HEK293 (cell line): Measurements from ENCODE around the gene INTS1.
A peak's percentile ranks its signal among the peaks of the same experiment; 100 is the strongest.

Experiments
- CTCF ChIA-PET: fragments of 350-600 bp; formaldehyde crosslinking; extraction: SDS; loops from one replicate; lab custom pipeline; 2021; ENCODE audit warnings: antibody characterized with exemption; lab: Yijun Ruan, JAX
- POLR2A ChIA-PET: fragments of 300-600 bp; formaldehyde crosslinking; extraction: SDS; loops from one replicate; lab custom pipeline; 2020; ENCODE audit warnings: antibody characterized with exemption, inconsistent platforms; lab: Yijun Ruan, JAX
- H3K27ac ChIP-seq: fragments of 200-500 bp; sonication (Bioruptor generic); 2 replicates; pipeline ENCODE4 v1.5.1; 2014; ENCODE audit warnings: low read depth, low read length, control low read depth, inconsistent platforms; ENCODE audit errors: extremely low read depth
- H3K36me3 ChIP-seq, 2 experiments: fragments of 200-500 bp in 1 of 2; sonication (Bioruptor generic) in 1 of 2; 1 replicate in 1 of 2; 2 replicates in 1 of 2; pipeline ENCODE4 v1.5.1; 2014 to 2017; ENCODE audit warnings: inconsistent platforms in 2 of 2, low read length in 2 of 2; ENCODE audit not compliant: control insufficient read depth in 2 of 2, insufficient read depth in 1 of 2
- H3K4me1 ChIP-seq: fragments of 200-500 bp; sonication (Bioruptor generic); 2 replicates; pipeline ENCODE4 v1.5.1; 2014; ENCODE audit warnings: mild to moderate bottlenecking, low read length, inconsistent platforms; ENCODE audit not compliant: control insufficient read depth, insufficient read depth
- H3K4me3 ChIP-seq: 2 replicates; pipeline ENCODE4 v1.5.1; 2011; ENCODE audit warnings: low read depth, mild to moderate bottlenecking, control low read depth, low read length, moderate library complexity
- H3K9me3 ChIP-seq: fragments of 200-500 bp; sonication (Bioruptor generic); 2 replicates; pipeline ENCODE4 v1.5.1; 2014; ENCODE audit warnings: low read depth, low read length, inconsistent platforms; ENCODE audit not compliant: control insufficient read depth, insufficient read depth
- BCL6B ChIP-seq: fragments of 450-650 bp; formaldehyde crosslinking; IDR thresholded peaks from 2 replicates; pipeline ENCODE4 v1.5.1; 2017; ENCODE audit warnings: missing biosample characterization, missing genetic modification characterization
- GLIS2 ChIP-seq: fragments of 450-650 bp; formaldehyde crosslinking; IDR thresholded peaks from 2 replicates; pipeline ENCODE4 v1.5.1; 2016; ENCODE audit warnings: missing biosample characterization, missing genetic modification characterization
- HOXC10 ChIP-seq: sonication (generic); formaldehyde crosslinking; IDR thresholded peaks from 2 replicates; pipeline ENCODE4 v1.8.1; 2023; ENCODE audit warnings: mild to moderate bottlenecking, missing genetic modification reagents
- KLF9 ChIP-seq: fragments of 450-650 bp; formaldehyde crosslinking; IDR thresholded peaks from 2 replicates; pipeline ENCODE4 v1.5.1; 2016; ENCODE audit warnings: missing biosample characterization, missing genetic modification characterization, low read depth
- PRDM2 ChIP-seq: fragments of 450-650 bp; formaldehyde crosslinking; IDR thresholded peaks from 2 replicates; pipeline ENCODE4 v1.5.1; 2016; ENCODE audit warnings: missing biosample characterization, missing genetic modification characterization, borderline replicate concordance
- SP2 ChIP-seq: fragments of 450-650 bp; formaldehyde crosslinking; IDR thresholded peaks from 2 replicates; pipeline ENCODE4 v1.5.1; 2016; ENCODE audit warnings: missing biosample characterization, missing genetic modification characterization
- ZNF121 ChIP-seq: fragments of 450-650 bp; formaldehyde crosslinking; IDR thresholded peaks from 2 replicates; pipeline ENCODE4 v1.5.1; 2016; ENCODE audit warnings: missing biosample characterization, missing genetic modification characterization
- ZNF169 ChIP-seq: fragments of 450-650 bp; formaldehyde crosslinking; IDR thresholded peaks from 2 replicates; pipeline ENCODE4 v1.5.1; 2016; ENCODE audit warnings: missing biosample characterization, missing genetic modification characterization
- ZNF202 ChIP-seq: fragments of 450-650 bp; formaldehyde crosslinking; IDR thresholded peaks from 2 replicates; pipeline ENCODE4 v1.5.1; 2016; ENCODE audit warnings: missing biosample characterization, missing genetic modification characterization, borderline replicate concordance
- ZNF221 ChIP-seq: fragments of 450-650 bp; formaldehyde crosslinking; IDR thresholded peaks from 2 replicates; pipeline ENCODE4 v1.5.1; 2017; ENCODE audit warnings: missing biosample characterization, missing genetic modification characterization, borderline replicate concordance
- ZNF223 ChIP-seq: fragments of 450-650 bp; formaldehyde crosslinking; IDR thresholded peaks from 2 replicates; pipeline ENCODE4 v1.5.1; 2016; ENCODE audit warnings: missing biosample characterization, missing genetic modification characterization
- ZNF248 ChIP-seq: fragments of 450-650 bp; formaldehyde crosslinking; IDR thresholded peaks from 2 replicates; pipeline ENCODE4 v1.5.1; 2017; ENCODE audit warnings: missing biosample characterization, missing genetic modification characterization
- ZNF366 ChIP-seq: fragments of 450-650 bp; formaldehyde crosslinking; conservative IDR thresholded peaks from 2 replicates; pipeline ENCODE4 v1.5.1; 2016; ENCODE audit warnings: missing biosample characterization, missing genetic modification characterization
- ZNF398 ChIP-seq: fragments of 450-650 bp; formaldehyde crosslinking; IDR thresholded peaks from 2 replicates; pipeline ENCODE4 v1.5.1; 2017; ENCODE audit warnings: missing biosample characterization, missing genetic modification characterization
- ZNF510 ChIP-seq: fragments of 450-650 bp; formaldehyde crosslinking; IDR thresholded peaks from 2 replicates; pipeline ENCODE4 v1.5.1; 2018; ENCODE audit warnings: mild to moderate bottlenecking, missing genetic modification characterization, missing biosample characterization; ENCODE audit not compliant: insufficient replicate concordance
- ZNF548 ChIP-seq: fragments of 450-650 bp; formaldehyde crosslinking; IDR thresholded peaks from 2 replicates; pipeline ENCODE4 v1.5.1; 2016; ENCODE audit warnings: missing biosample characterization, missing genetic modification characterization
- ZNF558 ChIP-seq: fragments of 450-650 bp; formaldehyde crosslinking; IDR thresholded peaks from 2 replicates; pipeline ENCODE4 v1.5.1; 2016; ENCODE audit warnings: missing biosample characterization, missing genetic modification characterization
- ZNF571 ChIP-seq: fragments of 450-650 bp; formaldehyde crosslinking; IDR thresholded peaks from 2 replicates; pipeline ENCODE4 v1.5.0; 2017; ENCODE audit warnings: missing biosample characterization, missing genetic modification characterization
- ZNF596 ChIP-seq: fragments of 450-650 bp; IDR thresholded peaks from 2 replicates; pipeline ENCODE4 v1.5.0; 2018; ENCODE audit warnings: missing biosample characterization, mild to moderate bottlenecking, missing genetic modification characterization, moderate library complexity
- ZNF660 ChIP-seq: fragments of 450-650 bp; IDR thresholded peaks from 2 replicates; pipeline ENCODE4 v1.5.1; 2018; ENCODE audit warnings: missing biosample characterization, mild to moderate bottlenecking, missing genetic modification characterization
- ZNF670 ChIP-seq: fragments of 450-650 bp; formaldehyde crosslinking; IDR thresholded peaks from 2 replicates; pipeline ENCODE4 v1.5.1; 2016; ENCODE audit warnings: missing biosample characterization, missing genetic modification characterization, low read depth
- ZNF707 ChIP-seq: fragments of 450-650 bp; formaldehyde crosslinking; IDR thresholded peaks from 2 replicates; pipeline ENCODE4 v1.5.1; 2016; ENCODE audit warnings: missing biosample characterization, missing genetic modification characterization
- ZNF768 ChIP-seq: fragments of 450-650 bp; formaldehyde crosslinking; IDR thresholded peaks from 2 replicates; pipeline ENCODE4 v1.5.1; 2018; ENCODE audit warnings: missing biosample characterization, mild to moderate bottlenecking, missing genetic modification characterization
- ZNF837 ChIP-seq: fragments of 450-650 bp; formaldehyde crosslinking; IDR thresholded peaks from 2 replicates; pipeline ENCODE4 v1.5.1; 2016; ENCODE audit warnings: missing biosample characterization, missing genetic modification characterization

Gene INTS1

GRCh38 chr7:1424041-1424440, 80.1 kb downstream of the INTS1 start:
- Histone ChIP-seq H3K4me1 (no peaks in the 10 kb centered on the region; the same call in 1 of the 2 replicates), H3K27ac (no peak overlapping the region), H3K9me3 (no peaks in the 10 kb centered on the region), H3K36me3 (no peaks in the 10 kb centered on the region), H3K4me3 (no peak overlapping the region)
- TF ChIP-seq ZNF548 (tag by site-specific recombination) (no peak), ZNF837 (tag by site-specific recombination) (no peak), ZNF571 (tag by site-specific recombination) (no peak), ZNF510 (tag by site-specific recombination) (no peak), ZNF223 (tag by site-specific recombination) (no peak), ZNF660 (tag by site-specific recombination) (no peak), SP2 (no peak), ZNF221 (tag by site-specific recombination) (no peak), KLF9 (no peak), ZNF248 (tag by site-specific recombination) (no peak), ZNF670 (tag by site-specific recombination) (no peak), ZNF707 (tag by site-specific recombination) (no peak), HOXC10 (no peak), PRDM2 (no peak)
- ChIA-PET CTCF (interaction anchor here (0.6 to 1.5 kb wide), 3 partner anchors 9 to 359 kb away, joined by 3 to 7 read pairs (median 5); no protein-coding TSS in a partner anchor), POLR2A (no interaction called here)

GRCh38 chr7:1423264-1423811, 80.9 kb downstream of the INTS1 start:
- ChIA-PET CTCF (interaction anchor here (1.2 kb wide), 2 partner anchors 9 to 11 kb away, joined by 4 to 6 read pairs; no protein-coding TSS in a partner anchor), POLR2A (no interaction called here)
- H3K4me3 ChIP-seq = no peak overlapping the region
- H3K36me3 ChIP-seq = no peaks in the 10 kb centered on the region
- no peak overlapping the region for H3K27ac ChIP-seq
- H3K9me3 ChIP-seq = no peaks in the 10 kb centered on the region
- H3K4me1 ChIP-seq = no peaks in the 10 kb centered on the region; the same call in 1 of the 2 replicates
- TF ChIP-seq ZNF768 = no peak
- TF ChIP-seq GLIS2 (tag by site-specific recombination) = 0 out of 2 replicates have a peak, but pooled peaks have one; percentile 1
- no peak for TF ChIP-seq BCL6B (tag by site-specific recombination)
- TF ChIP-seq ZNF558 (tag by site-specific recombination) = no peak
- TF ChIP-seq ZNF169 (tag by site-specific recombination) = peak; percentile 48; the same call in 1 of the 2 replicates
- peak; percentile 85 for TF ChIP-seq ZNF398
- peak; percentile 43; the same call in 1 of the 2 replicates for TF ChIP-seq ZNF596
- peak; percentile 99 for TF ChIP-seq ZNF202 (tag by site-specific recombination)
- TF ChIP-seq ZNF121 = no peak
- TF ChIP-seq ZNF366 (tag by site-specific recombination) = peak; percentile 88
